Tibial artery (tissue), 4 donors: ENCODE data around the gene RTL10.
A peak's percentile ranks its signal among the peaks of the same experiment; 100 is the strongest.

Source experiments
- DNase-seq, 2 donors: peaks; one replicate each; pipeline ENCODE4 v3.0.0-alpha.2; 2019
- H3K27ac ChIP-seq, 2 donors: fragments of 200-600 bp; sonication (generic) in 1 of 2; 1 replicate in 1 of 2; 2 replicates in 1 of 2; pipeline ENCODE4 v1.5.1; 2018 to 2019; ENCODE audit warnings: mild to moderate bottlenecking in 1 of 2
- H3K27me3 ChIP-seq, 2 donors: fragments of 200-600 bp; sonication (generic) in 1 of 2; one replicate each; pipeline versions ENCODE4 v1.5.1 to v1.6.0; 2016 to 2019
- H3K36me3 ChIP-seq, 3 donors: fragments of 200-600 bp; sonication (generic) in 2 of 3; one replicate each; pipeline ENCODE4 v1.5.1; 2016 to 2019; ENCODE audit warnings: mild to moderate bottlenecking in 2 of 3
- H3K4me1 ChIP-seq, 4 donors: fragments of 200-600 bp; sonication (generic) in 2 of 4; 1 replicate in 3 of 4; 2 replicates in 1 of 4; pipeline ENCODE4 v1.5.1; 2016 to 2019
- H3K4me3 ChIP-seq, 2 donors: fragments of 200-600 bp; sonication (generic) in 1 of 2; 1 replicate in 1 of 2; 2 replicates in 1 of 2; pipeline ENCODE4 v1.5.1; 2018 to 2019; ENCODE audit warnings: mild to moderate bottlenecking in 2 of 2
- H3K9me3 ChIP-seq, 3 donors: fragments of 200-600 bp; sonication (generic) in 1 of 3; one replicate each; pipeline ENCODE4 v1.5.1; 2016 to 2019
- intact Hi-C: fragments of 100-400 bp; cut with DNase I; formaldehyde crosslinking; loops from one replicate; pipeline ENCODE4 v1.15.0; 2023; ENCODE audit warnings: low total_unique reads
- TF ChIP-seq, protein P1 (sequence below), 2 experiments: fragments of 200-600 bp in 1 of 2; fragments of 450-650 bp in 1 of 2; IDR thresholded peaks; one replicate each; pipeline ENCODE4 v1.5.1; 2017 to 2019; ENCODE audit warnings: antibody characterized with exemption in 2 of 2, mild to moderate bottlenecking in 1 of 2, moderate library complexity in 1 of 2

The RTL10 gene

DNA sequence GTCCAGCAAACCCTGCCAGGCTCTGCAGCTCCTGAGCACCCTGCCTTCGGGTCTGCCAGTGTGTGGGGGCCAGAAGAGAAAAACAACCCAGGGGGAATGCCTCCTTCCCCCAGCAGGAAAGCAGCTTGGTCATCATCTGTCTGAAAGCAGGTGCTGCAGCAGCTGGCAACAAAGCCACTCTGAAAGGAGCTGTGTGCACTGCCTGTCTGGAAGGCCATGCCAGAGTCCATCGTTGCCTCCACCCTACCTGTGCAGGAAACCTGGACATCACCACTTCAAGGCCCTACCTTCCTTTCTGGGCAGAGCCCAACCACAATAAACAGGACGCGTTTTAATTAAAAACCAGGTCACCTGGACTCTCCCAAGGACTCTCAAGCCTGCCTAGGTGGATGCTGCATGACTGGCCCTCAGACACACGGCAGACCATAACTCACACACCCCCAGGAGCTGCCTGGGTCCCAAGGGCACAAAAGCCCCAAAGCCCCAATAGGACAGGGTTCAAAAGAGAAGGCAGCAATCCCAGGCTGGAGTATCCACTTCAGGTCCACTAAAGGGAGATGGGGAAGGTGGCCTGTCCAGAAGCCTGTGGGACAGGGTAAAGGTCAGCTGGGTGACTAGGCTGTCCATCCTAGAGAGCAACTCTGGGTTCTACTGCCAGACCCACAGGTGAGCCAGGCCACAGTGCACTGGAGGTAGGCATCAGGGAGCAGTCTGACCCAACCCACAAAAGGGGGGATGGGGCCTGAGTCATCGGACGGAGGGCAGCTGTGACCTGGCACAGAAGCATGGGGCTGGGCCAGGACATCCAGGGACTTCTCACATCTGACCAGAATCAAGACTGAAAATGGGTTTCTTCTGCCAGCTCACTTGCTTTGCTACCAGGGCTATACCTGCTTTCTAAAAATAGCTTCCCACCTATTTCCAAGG lies 6.1 kb downstream of the RTL10 start:
- H3K4me3 ChIP-seq: no peak overlapping the region
- peaks cover 10 to 35% (median 32%) of the 10 kb centered on the region in 3 donors for H3K36me3 ChIP-seq
- peaks cover 7 to 68% (median 31%) of the 10 kb centered on the region in 4 donors for H3K4me1 ChIP-seq
- no peaks in the 10 kb centered on the region for H3K27me3 ChIP-seq
- intact Hi-C loops: no loop called here
- no peaks in the 10 kb centered on the region for H3K9me3 ChIP-seq
- H3K27ac ChIP-seq: no peak overlapping the region
- TF ChIP-seq, protein P1, sequence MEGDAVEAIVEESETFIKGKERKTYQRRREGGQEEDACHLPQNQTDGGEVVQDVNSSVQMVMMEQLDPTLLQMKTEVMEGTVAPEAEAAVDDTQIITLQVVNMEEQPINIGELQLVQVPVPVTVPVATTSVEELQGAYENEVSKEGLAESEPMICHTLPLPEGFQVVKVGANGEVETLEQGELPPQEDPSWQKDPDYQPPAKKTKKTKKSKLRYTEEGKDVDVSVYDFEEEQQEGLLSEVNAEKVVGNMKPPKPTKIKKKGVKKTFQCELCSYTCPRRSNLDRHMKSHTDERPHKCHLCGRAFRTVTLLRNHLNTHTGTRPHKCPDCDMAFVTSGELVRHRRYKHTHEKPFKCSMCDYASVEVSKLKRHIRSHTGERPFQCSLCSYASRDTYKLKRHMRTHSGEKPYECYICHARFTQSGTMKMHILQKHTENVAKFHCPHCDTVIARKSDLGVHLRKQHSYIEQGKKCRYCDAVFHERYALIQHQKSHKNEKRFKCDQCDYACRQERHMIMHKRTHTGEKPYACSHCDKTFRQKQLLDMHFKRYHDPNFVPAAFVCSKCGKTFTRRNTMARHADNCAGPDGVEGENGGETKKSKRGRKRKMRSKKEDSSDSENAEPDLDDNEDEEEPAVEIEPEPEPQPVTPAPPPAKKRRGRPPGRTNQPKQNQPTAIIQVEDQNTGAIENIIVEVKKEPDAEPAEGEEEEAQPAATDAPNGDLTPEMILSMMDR (IDR thresholded peaks at IDR 0.05): no peak
- DNase-seq: no peak

GRCh38 chr22:19847345-19847632 lies 7.4 kb downstream of the RTL10 start:
- H3K27ac ChIP-seq: no peak overlapping the region
- TF ChIP-seq, protein P1 (IDR thresholded peaks at IDR 0.05): no peak
- peaks cover 7 to 57% (median 23%) of the 10 kb centered on the region in 4 donors for H3K4me1 ChIP-seq
- DNase-seq: no peak
- H3K4me3 ChIP-seq: no peak overlapping the region
- no peaks in the 10 kb centered on the region for H3K27me3 ChIP-seq
- no peaks in the 10 kb centered on the region for H3K9me3 ChIP-seq
- peaks cover 10 to 32% (median 32%) of the 10 kb centered on the region in 3 donors for H3K36me3 ChIP-seq
- intact Hi-C loops: no loop called here

- H3K27me3 ChIP-seq: no peaks in the 10 kb centered on the region
- peaks cover 7 to 52% (median 21%) of the 10 kb centered on the region in 4 donors for H3K4me1 ChIP-seq
- peaks cover 6 to 30% (median 27%) of the 10 kb centered on the region in 3 donors for H3K36me3 ChIP-seq
- no peak overlapping the region for H3K27ac ChIP-seq
- H3K4me3 ChIP-seq: no peak overlapping the region
- no peaks in the 10 kb centered on the region for H3K9me3 ChIP-seq
- DNase-seq: no peak
- intact Hi-C loops: no loop called here
- TF ChIP-seq, protein P1 (IDR thresholded peaks at IDR 0.05): no peak
These were observed 7.9 kb downstream of the RTL10 start for GRCh38 chr22:19846620-19847344.

GRCh38 chr22:19845054-19845722 lies 9.5 kb downstream of the RTL10 start:
- TF ChIP-seq, protein P1 (IDR thresholded peaks at IDR 0.05): no peak
- Histone ChIP-seq H3K36me3 (peaks cover 0 to 14% (median 11%) of the 10 kb centered on the region in 3 donors), H3K9me3 (no peaks in the 10 kb centered on the region), H3K4me3 (no peak overlapping the region), H3K27me3 (no peaks in the 10 kb centered on the region), H3K4me1 (peaks cover 7 to 36% (median 21%) of the 10 kb centered on the region in 4 donors), H3K27ac (peak overlapping the region; percentile 47 to 52)
- intact Hi-C loops: no loop called here
- DNase-seq: no peak

DNA sequence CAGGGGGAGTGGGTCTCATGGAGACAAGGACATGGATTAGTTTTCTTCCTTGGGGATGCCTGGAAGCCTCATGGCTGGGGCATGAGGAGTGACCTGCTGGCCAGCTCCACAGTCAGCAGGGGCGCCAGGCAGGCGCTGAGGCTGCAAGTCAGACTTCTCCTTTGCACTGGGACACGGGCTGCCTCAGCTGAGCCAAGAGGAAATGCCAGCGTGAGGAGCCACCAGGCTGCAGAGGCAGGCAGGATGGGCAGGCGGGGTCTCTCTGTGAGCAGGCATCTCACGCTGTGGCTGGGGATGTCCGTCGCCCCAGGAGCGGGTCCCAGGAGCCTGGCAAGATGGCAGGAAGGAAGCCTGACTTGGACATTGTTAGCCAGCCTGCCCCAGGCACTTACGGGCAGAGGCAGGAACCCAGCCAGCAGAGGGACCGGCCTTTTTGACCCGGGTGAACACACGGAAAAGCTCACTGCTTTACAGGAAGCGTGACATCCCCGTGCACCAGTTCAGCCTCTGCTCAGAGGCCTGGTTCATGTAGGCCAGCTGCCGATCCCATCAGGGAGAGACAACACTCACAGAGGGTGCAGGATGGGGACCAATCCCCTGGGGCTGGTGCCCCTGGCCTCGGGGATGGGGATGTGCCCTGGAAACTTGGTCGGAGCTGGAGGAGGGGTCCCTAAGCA lies 10.2 kb downstream of the RTL10 start:
- peaks cover 0 to 7% (median 5%) of the 10 kb centered on the region in 3 donors for H3K36me3 ChIP-seq
- peaks cover 7 to 30% (median 21%) of the 10 kb centered on the region in 4 donors for H3K4me1 ChIP-seq
- H3K27ac ChIP-seq: peak overlapping the region; percentile 47 to 52
- DNase-seq: peak; percentile 79 to 83
- no peaks in the 10 kb centered on the region for H3K9me3 ChIP-seq
- H3K4me3 ChIP-seq: peak overlapping the region in 1 of 2 donors; percentile 17
- intact Hi-C loops: no loop called here
- H3K27me3 ChIP-seq: no peaks in the 10 kb centered on the region
- TF ChIP-seq, protein P1 (IDR thresholded peaks at IDR 0.05): no peak
